Large intestine (tissue), 3 donors: ENCODE data around the gene RNF149. TPM values are rescaled to one million over a fixed set of nuclear protein-coding genes. Genes with fewer than 3 reads are reported as not detected.

Experiments
- DNase-seq, 2 donors: peaks; one replicate each; pipeline versions ENCODE4 v3.0.0 to v3.0.0-alpha.2; 2013
- H3K27ac ChIP-seq: one replicate; pipeline ENCODE4 v1.5.1; 2013; ENCODE audit warnings: low read length
- H3K27me3 ChIP-seq: 2 replicates; pipeline ENCODE4 v1.6.1; 2013; ENCODE audit warnings: low read length; ENCODE audit not compliant: control insufficient read depth, insufficient read depth
- H3K36me3 ChIP-seq: 2 replicates; pipeline ENCODE4 v1.6.1; 2013; ENCODE audit warnings: low read length; ENCODE audit not compliant: control insufficient read depth, insufficient read depth
- H3K4me1 ChIP-seq: one replicate; pipeline ENCODE4 v1.6.1; 2013; ENCODE audit warnings: low read length; ENCODE audit not compliant: control insufficient read depth, insufficient read depth
- H3K4me3 ChIP-seq: one replicate; pipeline ENCODE4 v1.5.1; 2013; ENCODE audit warnings: low read length
- H3K9me3 ChIP-seq: one replicate; pipeline ENCODE4 v1.6.1; 2013; ENCODE audit warnings: mild to moderate bottlenecking, low read depth, low read length, moderate library complexity; ENCODE audit not compliant: control insufficient read depth
- WGBS: methylation state at CpG from one replicate; pipeline ENCODE4 v1.1.5; 2013; ENCODE audit warnings: low lambda C conversion rate; ENCODE audit not compliant: insufficient coverage; 5-methylcytosine and 5-hydroxymethylcytosine counted together
- polyA plus RNA-seq: library from polyadenylated mRNA; unstranded; fragments of 120-200 nt; gene quantifications from one replicate; pipeline ENCODE4 v1.2.1, GENCODE V29; 2013

Gene RNF149
- polyA plus RNA-seq, 1 donor, result 68.9 TPM

DNA sequence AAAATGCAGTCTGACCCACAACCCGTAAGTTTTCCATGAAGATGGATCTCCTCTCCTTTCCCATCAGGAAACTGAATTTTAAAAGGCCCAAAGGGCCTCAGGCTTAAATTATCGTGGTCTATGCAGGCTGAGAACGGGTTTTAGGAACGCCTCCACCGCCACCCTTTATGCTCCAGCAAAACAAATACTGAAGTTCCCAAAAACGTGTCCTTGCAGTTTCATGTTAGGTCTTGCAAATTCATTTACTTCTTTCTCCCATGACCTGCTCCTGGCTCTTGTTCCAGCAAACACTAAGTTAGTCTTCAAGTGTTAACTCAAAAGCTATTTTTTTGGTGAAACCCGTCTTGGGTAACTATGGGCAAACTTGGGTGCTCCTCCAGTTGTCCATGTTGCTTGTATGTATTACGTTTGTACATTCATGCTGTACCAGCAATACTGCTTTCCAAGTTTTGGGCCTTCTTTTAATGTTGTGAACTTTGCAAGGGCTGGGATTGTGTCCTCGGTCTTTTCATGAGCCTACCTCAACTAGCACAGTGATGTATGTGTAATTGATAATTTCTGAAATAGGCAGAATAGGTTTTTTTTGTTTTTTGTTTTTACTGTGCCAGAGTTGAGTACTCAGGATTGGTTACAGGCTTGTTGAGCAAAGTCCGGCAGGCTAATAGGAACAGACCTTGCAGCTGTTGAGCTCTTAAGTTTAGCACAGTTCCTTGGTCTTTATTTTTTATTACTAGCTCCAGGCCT, 1.8 kb upstream of the RNF149 start:
- no peaks in the 10 kb centered on the region for H3K27me3 ChIP-seq
- DNase-seq, result no peak
- H3K4me1 ChIP-seq, result peaks cover 30% of the 10 kb centered on the region
- peak overlapping the region; percentile 48 for H3K27ac ChIP-seq
- H3K9me3 ChIP-seq, result no peaks in the 10 kb centered on the region
- 83% methylated on average over 2 of the region's 10 CpGs for WGBS
- no peak overlapping the region for H3K4me3 ChIP-seq
- H3K36me3 ChIP-seq, result peaks cover 3% of the 10 kb centered on the region

DNA sequence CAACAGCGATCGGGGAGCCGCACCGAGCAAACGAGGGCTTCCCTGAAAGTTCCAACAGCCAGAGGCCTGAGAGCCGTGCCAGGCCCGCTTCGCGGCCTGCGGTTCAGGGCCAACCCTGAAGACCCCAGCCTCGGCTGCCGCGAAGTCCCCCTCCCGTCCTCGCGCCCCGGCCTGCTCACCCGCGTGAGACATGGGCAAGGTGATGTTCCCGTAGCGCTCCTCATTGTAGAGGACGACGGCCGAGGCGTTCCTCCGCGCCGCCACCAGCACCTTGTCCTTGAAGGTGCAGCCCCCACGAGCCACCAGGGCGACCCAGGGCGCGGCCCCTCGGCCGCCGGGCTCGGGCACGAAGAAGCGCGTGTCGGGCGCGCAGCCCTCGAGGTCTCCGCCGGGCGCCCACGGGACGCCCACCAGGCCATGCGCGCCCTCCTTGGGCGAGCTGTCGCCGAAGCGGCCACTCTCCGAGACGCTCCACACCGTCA, 510 bp downstream of the RNF149 start:
- DNase-seq, result peak in 1 of 2 donors; percentile 69
- no peaks in the 10 kb centered on the region for H3K9me3 ChIP-seq
- H3K27ac ChIP-seq, result peak overlapping the region; percentile 66
- peaks cover 3% of the 10 kb centered on the region for H3K36me3 ChIP-seq
- no peaks in the 10 kb centered on the region for H3K27me3 ChIP-seq
- WGBS, result no CpG with 5 or more reads among the region's 57 CpGs
- peak overlapping the region; percentile 85 for H3K4me3 ChIP-seq
- H3K4me1 ChIP-seq, result peaks cover 30% of the 10 kb centered on the region

DNA sequence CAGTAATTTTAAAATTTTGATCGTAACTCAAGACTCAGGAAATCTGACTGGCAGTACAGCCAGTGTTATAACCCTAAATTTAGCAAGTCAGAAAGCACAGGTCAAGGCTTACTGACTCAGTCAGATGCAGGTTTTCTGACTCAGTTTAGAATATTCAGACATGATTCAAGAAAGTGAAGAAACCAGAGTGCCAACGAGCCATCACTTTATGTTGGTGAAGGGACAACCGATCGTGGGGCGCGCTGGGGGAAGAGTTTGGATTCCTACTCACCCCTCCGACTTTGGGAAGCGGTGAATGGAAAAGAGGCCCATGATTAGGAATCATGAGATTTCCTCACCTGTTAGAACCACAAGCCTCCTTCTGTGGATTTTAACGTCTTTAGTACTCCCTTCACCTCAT, 998 bp downstream of the RNF149 start:
- WGBS, result 60% methylated on average over 1 of the region's 9 CpGs
- DNase-seq, result no peak
- Histone ChIP-seq H3K27ac (peak overlapping the region; percentile 66), H3K9me3 (no peaks in the 10 kb centered on the region), H3K36me3 (peaks cover 6% of the 10 kb centered on the region), H3K27me3 (no peaks in the 10 kb centered on the region), H3K4me3 (peak overlapping the region; percentile 85), H3K4me1 (peaks cover 30% of the 10 kb centered on the region)

DNA sequence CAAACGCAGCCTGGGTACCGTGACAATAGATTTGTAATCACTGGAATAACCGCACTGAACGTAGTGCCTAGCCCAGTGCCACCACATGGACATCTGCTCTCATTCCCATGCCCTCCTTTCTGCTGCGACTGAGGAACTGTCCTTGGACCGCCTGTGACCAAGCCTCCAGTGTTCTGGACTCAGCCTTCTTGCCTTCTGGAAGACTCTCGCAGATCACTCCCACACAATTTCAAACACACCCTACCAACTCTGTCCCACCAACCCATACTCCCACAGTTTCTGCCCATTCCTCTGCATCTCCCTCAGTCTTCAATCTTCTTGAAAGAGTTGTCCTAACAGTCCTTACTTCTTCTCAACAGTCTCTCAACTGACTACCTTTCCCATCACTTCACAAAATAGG, 2.1 kb downstream of the RNF149 start:
- H3K4me3 ChIP-seq, result peak overlapping the region; percentile 85
- WGBS, result no CpG with 5 or more reads among the region's 7 CpGs
- H3K36me3 ChIP-seq, result peaks cover 7% of the 10 kb centered on the region
- no peaks in the 10 kb centered on the region for H3K9me3 ChIP-seq
- H3K4me1 ChIP-seq, result peaks cover 24% of the 10 kb centered on the region
- DNase-seq, result peak in 1 of 2 donors; percentile 14
- H3K27me3 ChIP-seq, result no peaks in the 10 kb centered on the region
- H3K27ac ChIP-seq, result peak overlapping the region; percentile 66

DNA sequence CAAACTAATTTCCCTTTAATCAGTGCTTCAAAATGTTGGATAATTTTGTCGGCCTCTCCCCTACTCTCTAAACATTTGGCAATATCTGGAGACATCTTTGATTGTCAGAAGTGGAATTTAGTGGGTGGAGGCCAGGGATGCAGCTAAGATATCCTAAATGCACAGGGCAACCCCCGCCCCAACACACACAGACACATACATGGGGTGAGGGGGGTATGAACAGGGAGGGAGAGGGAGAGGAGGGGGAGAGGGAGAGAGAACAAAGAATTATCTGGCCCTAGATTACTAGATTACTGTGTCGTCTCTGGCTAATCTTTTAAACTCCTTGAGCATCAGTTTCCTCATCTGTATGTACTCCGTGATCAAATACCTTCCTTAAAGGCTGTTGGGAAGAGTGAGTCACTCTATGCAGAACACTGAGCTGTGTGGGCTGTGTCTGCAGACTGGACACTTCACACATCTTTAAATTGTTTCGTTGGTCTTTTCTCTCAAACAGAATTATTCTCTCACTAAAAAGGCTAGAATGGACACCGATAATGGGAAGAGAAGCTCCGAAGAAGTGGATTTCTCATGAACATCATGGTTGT, 2.9 kb downstream of the RNF149 start:
- 92% methylated on average over 2 of the region's 7 CpGs for WGBS
- peaks cover 7% of the 10 kb centered on the region for H3K36me3 ChIP-seq
- H3K27me3 ChIP-seq, result no peaks in the 10 kb centered on the region
- H3K4me3 ChIP-seq, result no peak overlapping the region
- H3K9me3 ChIP-seq, result no peaks in the 10 kb centered on the region
- H3K27ac ChIP-seq, result peak overlapping the region; percentile 10
- H3K4me1 ChIP-seq, result peaks cover 16% of the 10 kb centered on the region
- DNase-seq, result no peak

DNA sequence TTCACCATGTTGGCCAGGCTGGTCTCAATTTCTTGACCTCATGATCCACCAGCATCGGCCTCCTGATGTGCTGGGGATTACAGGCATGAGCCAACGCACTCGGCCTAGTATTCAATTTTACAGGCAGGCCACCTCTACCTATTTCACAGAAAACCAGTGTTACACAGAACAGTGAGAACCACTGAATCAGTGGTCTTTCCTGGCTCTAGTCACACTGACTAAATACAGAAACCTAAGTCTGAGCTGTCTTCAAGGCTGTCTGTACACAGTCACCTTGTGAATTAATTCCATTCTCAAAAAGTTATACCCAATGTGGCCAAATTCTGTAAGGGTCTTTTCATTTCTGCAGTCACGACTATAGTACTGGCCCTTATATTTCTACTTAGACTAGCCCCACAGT, 3.5 kb downstream of the RNF149 start:
- DNase-seq, result no peak
- no peaks in the 10 kb centered on the region for H3K27me3 ChIP-seq
- peaks cover 10% of the 10 kb centered on the region for H3K4me1 ChIP-seq
- 100% methylated on average over 1 of the region's 4 CpGs for WGBS
- no peak overlapping the region for H3K27ac ChIP-seq
- H3K4me3 ChIP-seq, result no peak overlapping the region
- H3K36me3 ChIP-seq, result peaks cover 7% of the 10 kb centered on the region
- H3K9me3 ChIP-seq, result no peaks in the 10 kb centered on the region

DNA sequence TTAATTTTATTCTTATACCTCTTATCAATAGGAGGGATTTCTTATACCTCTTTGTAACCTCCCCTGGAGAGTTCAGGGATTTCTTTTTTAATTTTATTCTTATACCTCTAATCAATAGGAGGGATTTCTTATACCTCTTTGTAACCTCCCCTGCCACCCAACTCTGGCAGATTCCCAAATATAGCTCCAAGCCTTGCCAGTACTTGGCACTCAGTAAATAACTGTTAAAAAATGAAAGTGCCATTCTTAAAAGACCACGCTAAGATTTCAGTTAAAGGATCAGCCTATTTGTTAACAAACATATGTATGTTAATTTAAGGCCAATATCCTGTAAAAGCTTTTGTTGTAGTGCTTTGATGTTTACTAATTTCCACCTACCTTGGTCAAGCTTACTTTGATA, 4.8 kb downstream of the RNF149 start:
- Histone ChIP-seq H3K4me3 (no peak overlapping the region), H3K36me3 (peaks cover 7% of the 10 kb centered on the region), H3K4me1 (peaks cover 4% of the 10 kb centered on the region), H3K27ac (no peak overlapping the region), H3K9me3 (no peaks in the 10 kb centered on the region), H3K27me3 (no peaks in the 10 kb centered on the region)
- WGBS, result no CpG with 5 or more reads among the region's 1 CpG
- no peak for DNase-seq

DNA sequence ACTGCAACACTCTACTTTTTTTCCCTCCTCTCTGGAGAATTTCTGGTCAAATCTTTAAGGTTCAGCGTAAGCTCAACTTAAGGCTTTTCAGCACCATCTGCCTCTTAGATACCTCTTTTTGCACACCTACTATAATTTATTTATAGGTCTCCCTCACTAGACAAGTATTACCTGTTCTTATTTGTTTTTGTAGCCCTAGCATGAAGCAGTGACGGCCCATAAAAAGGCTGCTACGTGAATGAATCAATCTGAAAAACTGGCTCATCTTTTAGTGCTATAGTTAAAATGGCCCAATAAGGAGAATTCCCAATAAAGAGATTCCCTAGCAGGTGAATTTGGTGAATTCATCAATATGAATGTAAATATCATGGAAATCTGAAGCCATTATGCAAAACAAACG, 6.5 kb downstream of the RNF149 start:
- WGBS, result 67% methylated on average over 1 of the region's 4 CpGs
- H3K4me3 ChIP-seq, result no peak overlapping the region
- no peak overlapping the region for H3K27ac ChIP-seq
- no peaks in the 10 kb centered on the region for H3K9me3 ChIP-seq
- peaks cover 4% of the 10 kb centered on the region for H3K4me1 ChIP-seq
- H3K27me3 ChIP-seq, result no peaks in the 10 kb centered on the region
- DNase-seq, result no peak
- H3K36me3 ChIP-seq, result peaks cover 7% of the 10 kb centered on the region

DNA sequence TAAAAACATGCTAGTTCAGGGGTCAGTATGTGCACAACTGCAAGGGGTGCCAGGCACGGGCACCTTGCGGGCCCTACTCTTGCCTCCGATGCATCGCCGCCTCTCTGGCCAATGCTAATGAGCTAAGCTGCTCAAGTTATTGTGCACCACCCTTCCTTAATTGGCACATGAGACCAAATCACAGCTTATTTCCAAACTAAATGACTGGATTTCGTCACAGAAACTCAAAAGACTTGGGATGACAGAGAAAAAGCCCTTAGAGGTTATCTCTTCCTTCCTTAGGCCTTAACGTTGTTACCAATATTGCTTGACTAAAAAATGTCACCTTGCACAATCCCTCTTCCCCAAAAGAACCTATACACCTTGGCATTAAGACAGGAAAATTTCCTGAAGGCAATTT, 7.7 kb downstream of the RNF149 start:
- Histone ChIP-seq H3K27ac (no peak overlapping the region), H3K4me3 (no peak overlapping the region), H3K9me3 (no peaks in the 10 kb centered on the region), H3K4me1 (no peaks in the 10 kb centered on the region), H3K27me3 (no peaks in the 10 kb centered on the region), H3K36me3 (peaks cover 7% of the 10 kb centered on the region)
- 20% methylated on average over 1 of the region's 7 CpGs for WGBS
- DNase-seq, result no peak

DNA sequence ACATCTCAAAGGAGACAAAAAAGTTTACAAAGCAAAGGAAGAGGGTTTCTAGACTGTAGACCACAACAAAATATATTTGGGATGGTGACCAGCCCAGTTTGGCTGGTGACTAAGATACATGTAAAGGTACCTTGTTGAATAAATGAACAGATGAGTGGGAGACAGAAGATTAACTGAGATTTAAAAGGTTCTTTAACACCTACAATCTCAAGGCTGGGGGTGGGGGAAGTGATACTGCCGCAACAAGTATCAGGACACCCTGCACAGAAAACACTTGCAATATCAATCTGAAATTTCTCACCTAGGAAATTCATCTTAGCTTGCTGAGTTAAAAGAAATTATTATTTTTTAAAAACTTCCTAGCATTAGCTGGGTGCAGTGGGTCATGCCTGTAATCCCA, 8.3 kb downstream of the RNF149 start:
- H3K27me3 ChIP-seq, result no peaks in the 10 kb centered on the region
- H3K36me3 ChIP-seq, result peaks cover 3% of the 10 kb centered on the region
- WGBS, result no CpG with 5 or more reads among the region's 1 CpG
- H3K9me3 ChIP-seq, result no peaks in the 10 kb centered on the region
- no peaks in the 10 kb centered on the region for H3K4me1 ChIP-seq
- peak overlapping the region; percentile 24 for H3K27ac ChIP-seq
- H3K4me3 ChIP-seq, result no peak overlapping the region
- DNase-seq, result no peak
